ENCODE results near the gene DCX.
A peak's percentile ranks its signal among the peaks of the same experiment; 100 is the strongest.

DNA sequence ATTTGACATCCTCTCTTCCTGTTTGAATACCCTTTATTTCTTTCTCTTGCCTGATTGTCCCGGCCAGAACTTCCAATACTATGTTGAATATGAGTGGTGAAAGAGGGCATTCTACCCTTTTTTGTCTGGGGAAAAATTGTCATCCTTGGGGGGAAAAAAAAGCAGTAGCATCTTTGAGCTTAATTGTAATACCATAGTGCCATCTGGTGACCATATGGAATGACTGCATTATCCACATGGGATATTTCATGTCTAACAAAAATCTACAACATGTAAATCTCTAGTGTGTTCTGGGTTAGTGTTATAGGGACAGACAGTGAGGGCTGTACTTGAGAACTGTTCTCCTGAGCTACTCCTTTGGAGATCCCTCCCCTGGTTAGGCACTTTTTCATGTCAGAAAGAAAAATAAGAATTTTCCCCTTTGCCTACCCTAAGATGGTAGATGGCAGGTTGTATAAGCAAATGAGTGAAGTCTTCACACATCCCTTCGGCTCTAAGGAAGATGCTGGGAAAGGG is 167.7 kb downstream of the DCX start:
- TF ChIP-seq EZH2 (IDR thresholded peaks at IDR 0.05; ENCODE audit: low read depth) (no peak), CTCF (conservative IDR thresholded peaks at IDR 0.05) (peak; percentile 73)
